Measurements from ENCODE around the gene CNDP1. TPM values are rescaled to one million over a fixed set of nuclear protein-coding genes. Genes with fewer than 3 reads are reported as not detected.

The CNDP1 gene
- total RNA-seq, 1 experiment from 2014 or later = not detected

GRCh38 chr18:74516271-74517235, 17.7 kb upstream of the CNDP1 start:
- TF ChIP-seq CTCF (IDR thresholded peaks at IDR 0.05; ENCODE audit: unreplicated experiment) = no peak
- BruUV-seq (replicated peaks) = no TSS peak
- Mint-ChIP-seq H3K27ac (ENCODE audit: low read depth, unreplicated experiment) (no peak overlapping the region), H3K4me1 (ENCODE audit: insufficient read depth, unreplicated experiment) (no peaks in the 10 kb centered on the region), H3K4me3 (ENCODE audit: unreplicated experiment) (no peak overlapping the region), H3K27me3 (ENCODE audit: insufficient read depth, unreplicated experiment) (no peaks in the 10 kb centered on the region), H3K9me3 (ENCODE audit: unreplicated experiment) (no peaks in the 10 kb centered on the region), H3K36me3 (ENCODE audit: insufficient read depth, unreplicated experiment) (peaks cover 81% of the 10 kb centered on the region)
- CTCF ChIA-PET = interaction anchor here (0.6 kb wide), 1 partner anchor 12 kb away, joined by 3 read pairs; no protein-coding TSS in a partner anchor
- no peak for DNase-seq (ENCODE audit: unreplicated experiment)
- intact Hi-C loops (cut with micrococcal nuclease) = no loop called here
- POLR2A ChIA-PET = interaction anchor here (1.2 kb wide), 1 partner anchor 25 kb away, joined by 3 read pairs; no protein-coding TSS in a partner anchor

DNA sequence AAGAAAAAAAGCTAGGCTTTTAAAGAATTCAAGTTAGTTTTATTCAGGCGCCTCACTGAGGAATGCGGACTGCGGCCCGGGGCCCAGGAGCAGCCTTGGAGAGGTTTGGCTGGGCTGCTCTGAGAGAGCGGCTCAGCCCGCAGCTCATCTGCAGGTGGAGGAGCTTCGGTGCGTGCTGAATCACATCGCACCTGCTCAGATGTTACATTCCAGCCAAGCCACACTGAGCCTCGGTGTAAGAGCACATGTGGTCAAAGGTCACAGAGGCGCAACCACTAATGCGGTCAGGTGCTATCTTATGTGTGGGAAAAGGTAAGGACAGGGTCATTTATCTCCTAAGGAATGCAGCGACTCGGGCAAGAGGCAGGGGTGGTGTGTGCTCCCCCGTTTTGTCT, 17.1 kb upstream of the CNDP1 start:
- POLR2A ChIA-PET = interaction anchor here (1.2 kb wide), 1 partner anchor 24 kb away, joined by 3 read pairs; no protein-coding TSS in a partner anchor

DNA sequence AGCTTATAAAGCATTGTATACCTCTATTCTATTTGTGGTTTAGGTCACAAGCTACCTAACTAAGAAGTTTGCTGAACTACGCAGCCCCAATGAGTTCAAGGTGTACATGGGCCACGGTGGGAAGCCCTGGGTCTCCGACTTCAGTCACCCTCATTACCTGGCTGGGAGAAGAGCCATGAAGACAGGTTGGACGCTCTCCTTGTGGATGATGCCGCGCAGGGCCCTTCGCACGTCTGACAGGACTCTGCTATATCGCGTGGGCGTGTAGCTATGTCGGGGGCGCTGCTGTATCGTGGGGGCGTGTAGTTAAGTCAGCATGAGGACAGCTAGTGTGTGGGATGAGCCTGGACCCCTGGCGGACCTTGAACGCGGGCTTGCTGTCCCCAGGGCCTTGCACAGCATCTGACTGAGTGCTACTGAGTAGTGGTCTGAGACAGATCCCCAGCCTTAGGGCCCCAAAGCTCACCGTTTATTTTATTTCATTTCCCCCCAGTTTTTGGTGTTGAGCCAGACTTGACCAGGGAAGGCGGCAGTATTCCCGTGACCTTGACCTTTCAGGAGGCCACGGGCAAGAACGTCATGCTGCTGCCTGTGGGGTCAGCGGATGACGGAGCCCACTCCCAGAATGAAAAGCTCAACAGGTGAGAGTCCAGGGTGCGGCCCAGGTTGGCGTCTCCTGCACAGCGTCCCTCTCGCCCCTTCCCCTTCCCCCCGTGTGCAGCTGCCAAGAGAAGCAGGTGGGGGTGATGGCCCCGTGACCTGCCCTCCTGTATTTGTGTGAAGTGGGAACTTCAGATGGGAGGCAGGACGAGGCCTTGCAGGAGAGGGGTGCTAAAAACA, 15.6 kb upstream of the CNDP1 start:
- no peak for DNase-seq (ENCODE audit: unreplicated experiment)
- Mint-ChIP-seq H3K36me3 (ENCODE audit: insufficient read depth, unreplicated experiment) (peaks cover 68% of the 10 kb centered on the region), H3K27me3 (ENCODE audit: insufficient read depth, unreplicated experiment) (no peaks in the 10 kb centered on the region), H3K4me1 (ENCODE audit: insufficient read depth, unreplicated experiment) (no peaks in the 10 kb centered on the region), H3K27ac (ENCODE audit: low read depth, unreplicated experiment) (no peak overlapping the region), H3K9me3 (ENCODE audit: unreplicated experiment) (no peaks in the 10 kb centered on the region), H3K4me3 (ENCODE audit: unreplicated experiment) (no peak overlapping the region)
- CTCF ChIA-PET = interaction anchor here (0.6 to 1.2 kb wide), 3 partner anchors 14 to 274 kb away, joined by 3 to 4 read pairs (median 4); no protein-coding TSS in a partner anchor
- TF ChIP-seq CTCF (IDR thresholded peaks at IDR 0.05; ENCODE audit: unreplicated experiment) = no peak
- BruUV-seq (replicated peaks) = no TSS peak
- intact Hi-C loops (cut with micrococcal nuclease) = no loop called here
- POLR2A ChIA-PET = interaction anchor here (0.6 kb wide), 1 partner anchor 300 kb away, joined by 3 read pairs; no protein-coding TSS in a partner anchor

More for the DNA sequence above, 17.1 kb upstream of the CNDP1 start:
- CTCF ChIA-PET = interaction anchor here (0.6 kb wide), 1 partner anchor 12 kb away, joined by 3 read pairs; no protein-coding TSS in a partner anchor
- H3K4me1 Mint-ChIP-seq (ENCODE audit: insufficient read depth, unreplicated experiment) = no peaks in the 10 kb centered on the region
- peaks cover 77% of the 10 kb centered on the region for H3K36me3 Mint-ChIP-seq (ENCODE audit: insufficient read depth, unreplicated experiment)
- H3K27me3 Mint-ChIP-seq (ENCODE audit: insufficient read depth, unreplicated experiment) = no peaks in the 10 kb centered on the region
- no peak overlapping the region for H3K4me3 Mint-ChIP-seq (ENCODE audit: unreplicated experiment)
- H3K27ac Mint-ChIP-seq (ENCODE audit: low read depth, unreplicated experiment) = no peak overlapping the region
- no peaks in the 10 kb centered on the region for H3K9me3 Mint-ChIP-seq (ENCODE audit: unreplicated experiment)
- no peak for TF ChIP-seq CTCF (IDR thresholded peaks at IDR 0.05; ENCODE audit: unreplicated experiment)
- intact Hi-C loops (cut with micrococcal nuclease) = no loop called here
- BruUV-seq (replicated peaks) = no TSS peak
- DNase-seq (ENCODE audit: unreplicated experiment) = no peak

Data from MCF 10A (cell line).